ENCODE results near the gene ERICH4.

ERICH4 gene

GRCh38 chr19:41402010-41402409 is 40.9 kb upstream of the ERICH4 start:
- no peak overlapping the region for H2BK120ac ChIP-seq (ENCODE audit: insufficient read depth, low read length, poor library complexity)
- no peak overlapping the region for H4K8ac ChIP-seq (ENCODE audit: low read depth, low read length)
- no peak overlapping the region for H3K23ac ChIP-seq (ENCODE audit: low read length)
- H2AFZ ChIP-seq (ENCODE audit: insufficient read depth, low read length, poor library complexity), result no peak overlapping the region
- no peaks in the 10 kb centered on the region for H3K36me3 ChIP-seq (ENCODE audit: control insufficient read depth in 1 of 2, insufficient read depth in 2 of 2, low read length in 2 of 2)
- H3K18ac ChIP-seq (ENCODE audit: low read length), result no peak overlapping the region
- H2AK5ac ChIP-seq (ENCODE audit: low read length), result no peak overlapping the region
- H2BK5ac ChIP-seq (ENCODE audit: low read depth, low read length, poor library complexity), result no peak overlapping the region
- no peaks in the 10 kb centered on the region for H3K27me3 ChIP-seq (ENCODE audit: insufficient read depth, low read length)
- DNase-seq, result no peak
- no CpG with 5 or more reads among the region's 3 CpGs for WGBS (ENCODE audit: extremely low coverage, insufficient coverage, insufficient read length)
- no peak overlapping the region for H2BK12ac ChIP-seq (ENCODE audit: low read length)
- H4K12ac ChIP-seq (ENCODE audit: low read depth, low read length), result no peak overlapping the region
- peaks cover 3% of the 10 kb centered on the region in 2 experiments for H3K4me1 ChIP-seq (ENCODE audit: control insufficient read depth in 1 of 2, insufficient read depth in 2 of 2, low read length in 2 of 2)
- H3K79me1 ChIP-seq (ENCODE audit: low read length), result peaks cover 4% of the 10 kb centered on the region
- H3K4ac ChIP-seq (ENCODE audit: low read depth, low read length), result no peak overlapping the region
- H3K9ac ChIP-seq (ENCODE audit: low read length), result no peak overlapping the region
- no peak overlapping the region for H3K4me3 ChIP-seq (ENCODE audit: low read depth, low read length)
- H3K4me2 ChIP-seq (ENCODE audit: low read length), result no peak overlapping the region
- H3K27ac ChIP-seq (ENCODE audit: low read depth, low read length), result no peak overlapping the region
- H3K9me3 ChIP-seq (ENCODE audit: insufficient read depth, low read depth, low read length), result no peaks in the 10 kb centered on the region
- no peak overlapping the region for H3K14ac ChIP-seq (ENCODE audit: low read length)
- no peak overlapping the region for H4K91ac ChIP-seq (ENCODE audit: low read depth, low read length)
- H3K79me2 ChIP-seq (ENCODE audit: control insufficient read depth, insufficient read depth, low read length, poor library complexity), result peaks cover 5% of the 10 kb centered on the region

GRCh38 chr19:41403181-41403970 is 39.6 kb upstream of the ERICH4 start:
- H3K79me2 ChIP-seq (ENCODE audit: control insufficient read depth, insufficient read depth, low read length, poor library complexity), result no peaks in the 10 kb centered on the region
- no peaks in the 10 kb centered on the region for H3K27me3 ChIP-seq (ENCODE audit: insufficient read depth, low read length)
- no CpG with 5 or more reads among the region's 12 CpGs for WGBS (ENCODE audit: extremely low coverage, insufficient coverage, insufficient read length)
- no peak overlapping the region for H3K27ac ChIP-seq (ENCODE audit: low read depth, low read length)
- no peak overlapping the region for H4K91ac ChIP-seq (ENCODE audit: low read depth, low read length)
- H4K12ac ChIP-seq (ENCODE audit: low read depth, low read length), result no peak overlapping the region
- no peaks in the 10 kb centered on the region for H3K36me3 ChIP-seq (ENCODE audit: control insufficient read depth in 1 of 2, insufficient read depth in 2 of 2, low read length in 2 of 2)
- H4K8ac ChIP-seq (ENCODE audit: low read depth, low read length), result no peak overlapping the region
- no peaks in the 10 kb centered on the region for H3K9me3 ChIP-seq (ENCODE audit: insufficient read depth, low read depth, low read length)
- peaks cover 3% of the 10 kb centered on the region in 2 experiments for H3K4me1 ChIP-seq (ENCODE audit: control insufficient read depth in 1 of 2, insufficient read depth in 2 of 2, low read length in 2 of 2)
- no peak overlapping the region for H3K14ac ChIP-seq (ENCODE audit: low read length)
- no peak overlapping the region for H2BK120ac ChIP-seq (ENCODE audit: insufficient read depth, low read length, poor library complexity)
- H3K9ac ChIP-seq (ENCODE audit: low read length), result no peak overlapping the region
- no peak overlapping the region for H2AK5ac ChIP-seq (ENCODE audit: low read length)
- no peak overlapping the region for H3K23ac ChIP-seq (ENCODE audit: low read length)
- H3K4ac ChIP-seq (ENCODE audit: low read depth, low read length), result no peak overlapping the region
- H3K4me3 ChIP-seq (ENCODE audit: low read depth, low read length), result no peak overlapping the region
- no peak overlapping the region for H3K4me2 ChIP-seq (ENCODE audit: low read length)
- H2BK12ac ChIP-seq (ENCODE audit: low read length), result no peak overlapping the region
- no peaks in the 10 kb centered on the region for H3K79me1 ChIP-seq (ENCODE audit: low read length)
- no peak overlapping the region for H2AFZ ChIP-seq (ENCODE audit: insufficient read depth, low read length, poor library complexity)
- H3K18ac ChIP-seq (ENCODE audit: low read length), result no peak overlapping the region
- H2BK5ac ChIP-seq (ENCODE audit: low read depth, low read length, poor library complexity), result no peak overlapping the region
- DNase-seq, result no peak

GRCh38 chr19:41405776-41406175 is 37.2 kb upstream of the ERICH4 start:
- Histone ChIP-seq H2AK5ac (ENCODE audit: low read length) (no peak overlapping the region), H3K27ac (ENCODE audit: low read depth, low read length) (no peak overlapping the region), H3K9me3 (ENCODE audit: insufficient read depth, low read depth, low read length) (no peaks in the 10 kb centered on the region), H3K79me2 (ENCODE audit: control insufficient read depth, insufficient read depth, low read length, poor library complexity) (no peaks in the 10 kb centered on the region), H4K91ac (ENCODE audit: low read depth, low read length) (no peak overlapping the region), H3K4me1 (ENCODE audit: control insufficient read depth in 1 of 2, insufficient read depth in 2 of 2, low read length in 2 of 2) (peaks cover 5 to 8% of the 10 kb centered on the region in 2 experiments), H4K12ac (ENCODE audit: low read depth, low read length) (no peak overlapping the region), H3K36me3 (ENCODE audit: control insufficient read depth in 1 of 2, insufficient read depth in 2 of 2, low read length in 2 of 2) (no peaks in the 10 kb centered on the region), H3K4ac (ENCODE audit: low read depth, low read length) (no peak overlapping the region), H3K18ac (ENCODE audit: low read length) (no peak overlapping the region), H3K9ac (ENCODE audit: low read length) (no peak overlapping the region), H3K4me2 (ENCODE audit: low read length) (no peak overlapping the region), H2BK120ac (ENCODE audit: insufficient read depth, low read length, poor library complexity) (no peak overlapping the region), H2BK12ac (ENCODE audit: low read length) (no peak overlapping the region), H3K23ac (ENCODE audit: low read length) (no peak overlapping the region), H4K8ac (ENCODE audit: low read depth, low read length) (no peak overlapping the region), H2BK5ac (ENCODE audit: low read depth, low read length, poor library complexity) (no peak overlapping the region), H3K27me3 (ENCODE audit: insufficient read depth, low read length) (no peaks in the 10 kb centered on the region), H3K4me3 (ENCODE audit: low read depth, low read length) (no peak overlapping the region), H3K14ac (ENCODE audit: low read length) (no peak overlapping the region), H3K79me1 (ENCODE audit: low read length) (no peaks in the 10 kb centered on the region), H2AFZ (ENCODE audit: insufficient read depth, low read length, poor library complexity) (no peak overlapping the region)
- no CpG with 5 or more reads among the region's 6 CpGs for WGBS (ENCODE audit: extremely low coverage, insufficient coverage, insufficient read length)
- no peak for DNase-seq

GRCh38 chr19:41407271-41407670 is 35.7 kb upstream of the ERICH4 start:
- Histone ChIP-seq H3K4ac (ENCODE audit: low read depth, low read length) (no peak overlapping the region), H3K79me1 (ENCODE audit: low read length) (no peaks in the 10 kb centered on the region), H3K79me2 (ENCODE audit: control insufficient read depth, insufficient read depth, low read length, poor library complexity) (no peaks in the 10 kb centered on the region), H2BK5ac (ENCODE audit: low read depth, low read length, poor library complexity) (no peak overlapping the region), H2BK12ac (ENCODE audit: low read length) (no peak overlapping the region), H3K9ac (ENCODE audit: low read length) (no peak overlapping the region), H2BK120ac (ENCODE audit: insufficient read depth, low read length, poor library complexity) (no peak overlapping the region), H3K4me1 (ENCODE audit: control insufficient read depth in 1 of 2, insufficient read depth in 2 of 2, low read length in 2 of 2) (peaks cover 5 to 8% of the 10 kb centered on the region in 2 experiments), H3K14ac (ENCODE audit: low read length) (no peak overlapping the region), H3K4me3 (ENCODE audit: low read depth, low read length) (no peak overlapping the region), H2AFZ (ENCODE audit: insufficient read depth, low read length, poor library complexity) (no peak overlapping the region), H3K36me3 (ENCODE audit: control insufficient read depth in 1 of 2, insufficient read depth in 2 of 2, low read length in 2 of 2) (no peaks in the 10 kb centered on the region), H3K27ac (ENCODE audit: low read depth, low read length) (peak overlapping the region; percentile 38), H3K4me2 (ENCODE audit: low read length) (no peak overlapping the region), H4K91ac (ENCODE audit: low read depth, low read length) (no peak overlapping the region), H3K27me3 (ENCODE audit: insufficient read depth, low read length) (no peaks in the 10 kb centered on the region), H4K8ac (ENCODE audit: low read depth, low read length) (no peak overlapping the region), H3K23ac (ENCODE audit: low read length) (no peak overlapping the region), H2AK5ac (ENCODE audit: low read length) (no peak overlapping the region), H3K9me3 (ENCODE audit: insufficient read depth, low read depth, low read length) (no peaks in the 10 kb centered on the region), H4K12ac (ENCODE audit: low read depth, low read length) (no peak overlapping the region), H3K18ac (ENCODE audit: low read length) (no peak overlapping the region)
- DNase-seq, result no peak
- WGBS (ENCODE audit: extremely low coverage, insufficient coverage, insufficient read length), result no CpG with 5 or more reads among the region's 4 CpGs

All from trophoblast cell (in vitro differentiated cells and primary cell).